Right atrium auricular region (tissue), 2 donors: Measurements from ENCODE around the gene XPA. TPM values are rescaled to one million over a fixed set of nuclear protein-coding genes. Genes with fewer than 3 reads are reported as not detected.

ENCODE experiments used
- DNase-seq: peaks from one replicate; pipeline ENCODE4 v3.0.0-alpha.2; 2019; ENCODE audit warnings: low spot score
- H3K27ac ChIP-seq, 2 donors: fragments of 200-600 bp; sonication (generic); 1 replicate in 1 of 2; 2 replicates in 1 of 2; pipeline ENCODE4 v1.5.1; 2016 to 2019
- H3K27me3 ChIP-seq, 2 donors: fragments of 200-600 bp; sonication (generic); one replicate each; pipeline versions ENCODE4 v1.5.1 to v1.6.0; 2017 to 2019
- H3K36me3 ChIP-seq: fragments of 200-600 bp; sonication (generic); one replicate; pipeline ENCODE4 v1.5.1; 2016
- H3K4me1 ChIP-seq, 2 donors: fragments of 200-600 bp; sonication (generic); one replicate each; pipeline versions ENCODE4 v1.5.1 to v1.6.0; 2017 to 2019
- H3K4me3 ChIP-seq, 2 donors: fragments of 200-600 bp; sonication (generic); 1 replicate in 1 of 2; 2 replicates in 1 of 2; pipeline ENCODE4 v1.5.1; 2017 to 2019; ENCODE audit warnings: mild to moderate bottlenecking in 1 of 2, moderate library complexity in 1 of 2
- H3K9me3 ChIP-seq, 2 donors: fragments of 200-600 bp; sonication (generic); one replicate each; pipeline ENCODE4 v1.5.1; 2019
- total RNA-seq, 2 donors: library from RNA; depleted of rRNA; stranded (reverse); fragments of >200 nt; gene quantifications; one replicate each; pipeline ENCODE4 v1.1.0, GENCODE V29; 2016
- TF ChIP-seq, protein P1 (sequence below), 2 donors: fragments of 200-600 bp; sonication (generic); IDR thresholded peaks; one replicate each; pipeline ENCODE4 v1.5.1; 2019; ENCODE audit warnings: antibody characterized with exemption in 2 of 2

The XPA gene
- total RNA-seq, 2 donors from 2014 or later = 6.9 to 7.9 TPM

DNA sequence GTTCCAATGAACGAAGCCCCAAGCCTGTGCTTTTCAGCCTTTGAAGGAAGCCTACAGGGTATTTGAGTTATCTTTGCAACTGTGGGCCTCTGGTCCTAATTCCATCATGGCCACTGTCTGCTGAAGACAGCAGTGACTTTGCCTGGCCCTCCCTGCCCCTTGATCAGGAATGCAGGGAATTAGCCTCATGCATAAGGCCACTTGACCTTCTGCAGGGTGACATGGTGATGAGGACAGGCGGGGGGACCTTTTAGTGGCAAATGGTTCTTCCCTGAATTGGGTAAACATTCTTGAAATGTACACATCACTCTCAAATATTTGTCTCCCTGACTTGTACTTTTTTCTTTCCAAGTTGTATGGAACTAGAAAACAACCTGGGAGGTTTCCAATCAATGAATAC, 25.2 kb upstream of the XPA start:
- DNase-seq = no peak
- Histone ChIP-seq H3K4me3 (no peak overlapping the region), H3K9me3 (peaks cover 0 to 4% of the 10 kb centered on the region in 2 donors), H3K36me3 (no peaks in the 10 kb centered on the region), H3K27me3 (no peaks in the 10 kb centered on the region), H3K27ac (no peak overlapping the region), H3K4me1 (no peaks in the 10 kb centered on the region)
- TF ChIP-seq, protein P1, sequence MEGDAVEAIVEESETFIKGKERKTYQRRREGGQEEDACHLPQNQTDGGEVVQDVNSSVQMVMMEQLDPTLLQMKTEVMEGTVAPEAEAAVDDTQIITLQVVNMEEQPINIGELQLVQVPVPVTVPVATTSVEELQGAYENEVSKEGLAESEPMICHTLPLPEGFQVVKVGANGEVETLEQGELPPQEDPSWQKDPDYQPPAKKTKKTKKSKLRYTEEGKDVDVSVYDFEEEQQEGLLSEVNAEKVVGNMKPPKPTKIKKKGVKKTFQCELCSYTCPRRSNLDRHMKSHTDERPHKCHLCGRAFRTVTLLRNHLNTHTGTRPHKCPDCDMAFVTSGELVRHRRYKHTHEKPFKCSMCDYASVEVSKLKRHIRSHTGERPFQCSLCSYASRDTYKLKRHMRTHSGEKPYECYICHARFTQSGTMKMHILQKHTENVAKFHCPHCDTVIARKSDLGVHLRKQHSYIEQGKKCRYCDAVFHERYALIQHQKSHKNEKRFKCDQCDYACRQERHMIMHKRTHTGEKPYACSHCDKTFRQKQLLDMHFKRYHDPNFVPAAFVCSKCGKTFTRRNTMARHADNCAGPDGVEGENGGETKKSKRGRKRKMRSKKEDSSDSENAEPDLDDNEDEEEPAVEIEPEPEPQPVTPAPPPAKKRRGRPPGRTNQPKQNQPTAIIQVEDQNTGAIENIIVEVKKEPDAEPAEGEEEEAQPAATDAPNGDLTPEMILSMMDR (IDR thresholded peaks at IDR 0.05) = no peak

DNA sequence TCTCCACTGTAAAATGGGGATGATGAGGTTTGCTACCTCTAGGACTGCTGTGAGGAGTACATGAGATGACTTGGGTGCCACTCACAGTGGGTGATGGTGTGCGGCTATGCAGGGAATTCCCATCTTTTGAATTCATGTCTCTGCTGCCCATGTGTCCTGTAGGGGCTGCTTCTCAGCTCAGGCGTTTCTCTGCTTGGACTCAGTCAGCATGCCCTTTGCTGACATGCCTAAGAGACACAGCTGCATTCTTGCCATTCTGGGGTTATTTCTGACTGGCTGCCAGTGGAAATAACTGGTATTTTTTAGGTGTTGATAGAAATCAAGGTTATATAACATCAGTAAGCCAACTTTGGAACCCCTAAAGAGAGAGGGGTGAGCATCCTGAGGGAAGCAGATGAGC, 24.3 kb upstream of the XPA start:
- Histone ChIP-seq H3K4me3 (no peak overlapping the region), H3K36me3 (no peaks in the 10 kb centered on the region), H3K27ac (no peak overlapping the region), H3K4me1 (no peaks in the 10 kb centered on the region), H3K9me3 (peaks cover 0 to 4% of the 10 kb centered on the region in 2 donors), H3K27me3 (no peaks in the 10 kb centered on the region)
- DNase-seq = no peak
- TF ChIP-seq, protein P1 (IDR thresholded peaks at IDR 0.05) = no peak

DNA sequence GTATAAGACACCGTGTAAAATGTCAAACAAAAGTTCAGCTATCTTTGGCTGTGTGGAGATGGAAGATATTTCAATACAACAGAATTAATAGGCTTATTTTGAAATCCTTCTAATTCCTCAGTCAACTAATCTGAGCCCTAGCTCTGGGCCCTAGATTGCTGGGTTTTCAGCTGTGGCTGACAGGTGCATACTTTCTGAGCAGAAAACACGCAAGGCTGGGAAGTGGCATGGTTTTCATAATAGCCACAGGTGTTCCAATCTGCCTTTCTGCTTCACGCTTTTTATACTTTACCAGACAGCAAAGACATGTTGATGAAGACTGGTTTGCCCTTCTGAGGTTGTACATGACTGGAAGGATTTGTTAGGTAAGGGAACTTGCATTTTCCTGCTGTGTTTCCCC, 20.7 kb upstream of the XPA start:
- no peak for DNase-seq
- no peak overlapping the region for H3K4me3 ChIP-seq
- peaks cover 0 to 4% of the 10 kb centered on the region in 2 donors for H3K9me3 ChIP-seq
- H3K4me1 ChIP-seq = no peaks in the 10 kb centered on the region
- no peaks in the 10 kb centered on the region for H3K36me3 ChIP-seq
- H3K27me3 ChIP-seq = no peaks in the 10 kb centered on the region
- H3K27ac ChIP-seq = no peak overlapping the region
- TF ChIP-seq, protein P1 (IDR thresholded peaks at IDR 0.05) = no peak

DNA sequence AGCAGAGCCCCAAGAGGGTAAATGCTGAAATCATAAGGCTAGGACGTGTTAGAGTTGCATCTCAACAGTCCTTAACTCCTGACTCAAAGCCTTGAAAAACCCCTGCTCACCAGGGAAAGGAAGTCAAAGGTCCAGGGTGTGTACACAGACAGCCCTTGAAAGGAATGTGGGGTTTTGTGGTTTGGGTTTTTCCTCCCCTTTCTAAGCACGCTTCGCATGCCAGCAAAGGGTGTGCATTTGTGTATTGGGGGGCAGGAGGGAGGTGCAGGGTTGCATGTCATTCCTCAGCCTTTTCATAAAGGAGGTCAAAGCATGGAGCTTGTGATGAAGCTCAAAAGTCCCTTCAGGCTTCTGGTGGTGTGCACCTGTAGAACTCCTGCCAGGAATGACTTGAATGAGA, 17.3 kb upstream of the XPA start:
- no peak for DNase-seq

DNA sequence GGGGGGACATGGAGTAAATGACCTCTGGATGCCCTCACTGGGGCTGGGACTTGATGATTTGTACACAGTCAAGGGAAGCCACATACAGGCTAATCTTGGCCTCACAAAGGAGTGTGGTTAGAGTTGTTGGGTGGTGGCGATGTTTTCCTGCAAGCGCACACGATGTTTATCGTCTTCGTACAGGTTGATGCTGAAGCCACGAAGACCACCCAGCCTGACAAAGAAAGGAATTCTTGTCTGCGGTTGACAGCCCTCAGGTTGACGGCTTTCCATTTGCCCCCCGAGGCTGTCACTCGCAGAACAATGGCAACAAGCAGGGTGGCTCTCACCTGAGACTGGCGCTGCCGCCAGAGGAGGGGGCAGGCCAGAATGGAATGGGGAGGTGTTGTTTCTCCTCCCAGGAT, 14.1 kb upstream of the XPA start:
- Histone ChIP-seq H3K9me3 (no peaks in the 10 kb centered on the region), H3K27ac (no peak overlapping the region), H3K4me1 (no peaks in the 10 kb centered on the region), H3K36me3 (no peaks in the 10 kb centered on the region), H3K4me3 (no peak overlapping the region), H3K27me3 (no peaks in the 10 kb centered on the region)
- no peak for DNase-seq
- TF ChIP-seq, protein P1 (IDR thresholded peaks at IDR 0.05) = no peak

More for the DNA sequence above, 17.3 kb upstream of the XPA start:
- Histone ChIP-seq H3K4me3 (no peak overlapping the region), H3K27ac (no peak overlapping the region), H3K4me1 (no peaks in the 10 kb centered on the region), H3K27me3 (no peaks in the 10 kb centered on the region), H3K9me3 (no peaks in the 10 kb centered on the region), H3K36me3 (no peaks in the 10 kb centered on the region)
- TF ChIP-seq, protein P1 (IDR thresholded peaks at IDR 0.05) = no peak
